ENCODE results near the gene RNF152.
A peak's percentile ranks its signal among the peaks of the same experiment; 100 is the strongest.

- no peak for TF ChIP-seq POLR2A (IDR thresholded peaks at IDR 0.05; ENCODE audit: low read depth)
- no peak for TF ChIP-seq CTCF (IDR thresholded peaks at IDR 0.05)
- peak; percentile 42 to 47 for TF ChIP-seq POLR2AphosphoS5 (IDR thresholded peaks at IDR 0.05)
- no peak for TF ChIP-seq EP300 (IDR thresholded peaks at IDR 0.05)
These were observed 4.0 kb upstream of the RNF152 start for GRCh38 chr18:61896757-61897156.
